K562 (cell line): ENCODE measurements around the gene DSE.

Experiments
- CHD2 ChIP-seq: IDR thresholded peaks from 2 replicates; pipeline ENCODE4 v1.6.1; 2011; ENCODE audit warnings: low read depth, low read length
- EZH2 ChIP-seq: IDR thresholded peaks from 2 replicates; pipeline ENCODE4 v1.6.1; 2012; ENCODE audit warnings: low read depth, mild to moderate bottlenecking, inconsistent platforms, low read length, borderline replicate concordance
- PRMT5 ChIP-seq: sonication (generic); formaldehyde crosslinking; IDR thresholded peaks from 2 replicates; pipeline ENCODE4 v1.5.0; 2020; ENCODE audit warnings: missing genetic modification reagents
- SIN3A ChIP-seq, 2 experiments: fragments of 150-350 bp in 1 of 2; IDR thresholded peaks; 2 replicates each; pipeline ENCODE4 v1.6.1; 2011 to 2016; ENCODE audit warnings: borderline replicate concordance in 2 of 2, low read depth in 2 of 2, low read length in 2 of 2, mild to moderate bottlenecking in 2 of 2, moderate library complexity in 2 of 2; ENCODE audit not compliant: control insufficient read depth in 1 of 2
- SP1 ChIP-seq: sonication (generic); formaldehyde crosslinking; IDR thresholded peaks from 2 replicates; pipeline ENCODE4 v1.8.1; 2022; ENCODE audit warnings: mild to moderate bottlenecking, missing genetic modification reagents
- TF ChIP-seq, protein P1 (sequence below): sonication (generic); formaldehyde crosslinking; IDR thresholded peaks from 2 replicates; pipeline ENCODE4 v1.8.0; 2022; ENCODE audit warnings: mild to moderate bottlenecking, missing genetic modification reagents, borderline replicate concordance
- TF ChIP-seq, protein P2 (sequence below), 2 experiments: fragments of 450-650 bp in 1 of 2; sonication (generic) in 1 of 2; formaldehyde crosslinking in 1 of 2; IDR thresholded peaks; 2 replicates each; pipeline versions ENCODE4 v1.7.1 to v1.9.0; 2016 to 2022; ENCODE audit warnings: inconsistent platforms in 1 of 2, mild to moderate bottlenecking in 1 of 2, missing genetic modification reagents in 1 of 2

- TF ChIP-seq EZH2 (no peak), SP1 (CRISPR knock-in tag) (no peak), CHD2 (no peak), PRMT5 (no peak), SIN3A (IDR thresholded peaks at IDR 0.05; ENCODE audit: borderline replicate concordance in 2 of 2, control insufficient read depth in 1 of 2, low read depth in 2 of 2, low read length in 2 of 2) (no peak)
- TF ChIP-seq, protein P1, sequence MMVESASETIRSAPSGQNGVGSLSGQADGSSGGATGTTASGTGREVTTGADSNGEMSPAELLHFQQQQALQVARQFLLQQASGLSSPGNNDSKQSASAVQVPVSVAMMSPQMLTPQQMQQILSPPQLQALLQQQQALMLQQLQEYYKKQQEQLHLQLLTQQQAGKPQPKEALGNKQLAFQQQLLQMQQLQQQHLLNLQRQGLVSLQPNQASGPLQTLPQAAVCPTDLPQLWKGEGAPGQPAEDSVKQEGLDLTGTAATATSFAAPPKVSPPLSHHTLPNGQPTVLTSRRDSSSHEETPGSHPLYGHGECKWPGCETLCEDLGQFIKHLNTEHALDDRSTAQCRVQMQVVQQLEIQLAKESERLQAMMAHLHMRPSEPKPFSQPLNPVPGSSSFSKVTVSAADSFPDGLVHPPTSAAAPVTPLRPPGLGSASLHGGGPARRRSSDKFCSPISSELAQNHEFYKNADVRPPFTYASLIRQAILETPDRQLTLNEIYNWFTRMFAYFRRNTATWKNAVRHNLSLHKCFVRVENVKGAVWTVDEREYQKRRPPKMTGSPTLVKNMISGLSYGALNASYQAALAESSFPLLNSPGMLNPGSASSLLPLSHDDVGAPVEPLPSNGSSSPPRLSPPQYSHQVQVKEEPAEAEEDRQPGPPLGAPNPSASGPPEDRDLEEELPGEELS (CRISPR knock-in tag): no peak
- TF ChIP-seq, protein P2, sequence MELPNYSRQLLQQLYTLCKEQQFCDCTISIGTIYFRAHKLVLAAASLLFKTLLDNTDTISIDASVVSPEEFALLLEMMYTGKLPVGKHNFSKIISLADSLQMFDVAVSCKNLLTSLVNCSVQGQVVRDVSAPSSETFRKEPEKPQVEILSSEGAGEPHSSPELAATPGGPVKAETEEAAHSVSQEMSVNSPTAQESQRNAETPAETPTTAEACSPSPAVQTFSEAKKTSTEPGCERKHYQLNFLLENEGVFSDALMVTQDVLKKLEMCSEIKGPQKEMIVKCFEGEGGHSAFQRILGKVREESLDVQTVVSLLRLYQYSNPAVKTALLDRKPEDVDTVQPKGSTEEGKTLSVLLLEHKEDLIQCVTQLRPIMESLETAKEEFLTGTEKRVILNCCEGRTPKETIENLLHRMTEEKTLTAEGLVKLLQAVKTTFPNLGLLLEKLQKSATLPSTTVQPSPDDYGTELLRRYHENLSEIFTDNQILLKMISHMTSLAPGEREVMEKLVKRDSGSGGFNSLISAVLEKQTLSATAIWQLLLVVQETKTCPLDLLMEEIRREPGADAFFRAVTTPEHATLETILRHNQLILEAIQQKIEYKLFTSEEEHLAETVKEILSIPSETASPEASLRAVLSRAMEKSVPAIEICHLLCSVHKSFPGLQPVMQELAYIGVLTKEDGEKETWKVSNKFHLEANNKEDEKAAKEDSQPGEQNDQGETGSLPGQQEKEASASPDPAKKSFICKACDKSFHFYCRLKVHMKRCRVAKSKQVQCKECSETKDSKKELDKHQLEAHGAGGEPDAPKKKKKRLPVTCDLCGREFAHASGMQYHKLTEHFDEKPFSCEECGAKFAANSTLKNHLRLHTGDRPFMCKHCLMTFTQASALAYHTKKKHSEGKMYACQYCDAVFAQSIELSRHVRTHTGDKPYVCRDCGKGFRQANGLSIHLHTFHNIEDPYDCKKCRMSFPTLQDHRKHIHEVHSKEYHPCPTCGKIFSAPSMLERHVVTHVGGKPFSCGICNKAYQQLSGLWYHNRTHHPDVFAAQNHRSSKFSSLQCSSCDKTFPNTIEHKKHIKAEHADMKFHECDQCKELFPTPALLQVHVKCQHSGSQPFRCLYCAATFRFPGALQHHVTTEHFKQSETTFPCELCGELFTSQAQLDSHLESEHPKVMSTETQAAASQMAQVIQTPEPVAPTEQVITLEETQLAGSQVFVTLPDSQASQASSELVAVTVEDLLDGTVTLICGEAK (IDR thresholded peaks at IDR 0.05): no peak
- TF ChIP-seq, protein P2 (CRISPR knock-in tag; IDR thresholded peaks at IDR 0.05): no peak
Observed at GRCh38 chr6:116365743-116366142, 5.0 kb upstream of the DSE start.
